H1 (cell line): ENCODE measurements around the gene CRNKL1. TPM values are rescaled to one million over a fixed set of nuclear protein-coding genes. Genes with fewer than 3 reads are reported as not detected.

Experiments
- CTCF ChIA-PET: fragments of 300-600 bp; sonication (Branson Sonifier 250); formaldehyde crosslinking; loops from one replicate; lab custom pipeline; 2021; ENCODE audit not compliant: partially characterized antibody; lab: Charles Lee
- POLR2A ChIA-PET: fragments of 300-600 bp; sonication (Branson Sonifier 250); formaldehyde crosslinking; loops from one replicate; lab custom pipeline; 2021; ENCODE audit warnings: inconsistent platforms; ENCODE audit not compliant: partially characterized antibody; lab: Charles Lee
- DNase-seq, 2 experiments: peaks; one replicate each; pipeline versions ENCODE4 v3.0.0 to v3.0.0-alpha.2; 2010 to 2022; ENCODE audit warnings: low spot score in 2 of 2, low read depth in 1 of 2, mixed read lengths in 1 of 2
- FAIRE-seq: peaks from 2 replicates; lab custom pipeline; 2011; peaks lifted over from hg19 to GRCh38; lab: Jason Lieb, UNC
- H2AFZ ChIP-seq: 2 replicates; pipeline ENCODE4 v1.8.1; 2012; ENCODE audit warnings: low read length, inconsistent platforms
- H2AK5ac ChIP-seq: 2 replicates; pipeline ENCODE4 v1.6.1; 2013; ENCODE audit warnings: low read depth, low read length
- H2BK120ac ChIP-seq: replicated peaks from 2 replicates; pipeline ENCODE3; 2013; ENCODE audit warnings: low read depth, low read length, inconsistent platforms
- H2BK12ac ChIP-seq: 2 replicates; pipeline ENCODE4 v1.6.1; 2013; ENCODE audit warnings: low read depth, low read length
- H2BK15ac ChIP-seq: 2 replicates; pipeline ENCODE4 v1.6.1; 2013; ENCODE audit warnings: low read length
- H2BK20ac ChIP-seq: 2 replicates; pipeline ENCODE4 v1.6.1; 2013; ENCODE audit warnings: low read length
- H2BK5ac ChIP-seq: 2 replicates; pipeline ENCODE4 v1.6.1; 2013; ENCODE audit warnings: low read depth, low read length
- H3K14ac ChIP-seq: 2 replicates; pipeline ENCODE4 v1.6.1; 2013; ENCODE audit warnings: inconsistent platforms; ENCODE audit not compliant: insufficient read length
- H3K18ac ChIP-seq: 2 replicates; pipeline ENCODE4 v1.6.1; 2013; ENCODE audit warnings: low read length; ENCODE audit errors: extremely low read depth
- H3K23ac ChIP-seq: 2 replicates; pipeline ENCODE4 v1.6.1; 2013; ENCODE audit warnings: inconsistent platforms; ENCODE audit not compliant: insufficient read length
- H3K23me2 ChIP-seq: 2 replicates; pipeline ENCODE4 v1.6.1; 2013; ENCODE audit warnings: low read depth, low read length
- H3K27ac ChIP-seq: 2 replicates; pipeline ENCODE4 v1.6.1; 2011; ENCODE audit warnings: low read depth, low read length, inconsistent platforms
- H3K27me3 ChIP-seq, 4 experiments: replicated peaks in 1 of 4; 1 replicate in 1 of 4; 2 replicates in 3 of 4; pipeline versions ENCODE4 v1.6.1 to v1.8.1; 2011 to 2013; ENCODE audit warnings: low read length in 3 of 4, mild to moderate bottlenecking in 3 of 4, inconsistent platforms in 2 of 4, mixed read lengths in 2 of 4, moderate library complexity in 1 of 4; ENCODE audit not compliant: control insufficient read depth in 3 of 4, insufficient read depth in 3 of 4; ENCODE audit errors: extremely low read depth in 1 of 4
- H3K36me3 ChIP-seq, 4 experiments: 2 replicates each; pipeline versions ENCODE4 v1.6.1 to v1.8.1; 2011 to 2013; ENCODE audit warnings: mild to moderate bottlenecking in 4 of 4, low read length in 3 of 4, moderate library complexity in 2 of 4, control low read depth in 1 of 4, inconsistent platforms in 1 of 4; ENCODE audit not compliant: insufficient read depth in 4 of 4, control insufficient read depth in 2 of 4
- H3K4ac ChIP-seq: replicated peaks from 2 replicates; pipeline ENCODE3; 2013; ENCODE audit warnings: low read length, low read depth, mixed read lengths, inconsistent platforms; ENCODE audit not compliant: insufficient read length
- H3K4me1 ChIP-seq, 4 experiments: replicated peaks in 1 of 4; 1 replicate in 1 of 4; 2 replicates in 3 of 4; pipeline versions ENCODE4 v1.6.1 to v1.8.1; 2011 to 2013; ENCODE audit warnings: low read length in 3 of 4, inconsistent platforms in 2 of 4, mixed read lengths in 1 of 4; ENCODE audit not compliant: insufficient read depth in 4 of 4, control insufficient read depth in 3 of 4
- H3K4me2 ChIP-seq, 2 experiments: 2 replicates each; pipeline versions ENCODE4 v1.6.1 to v1.8.1; 2011 to 2013; ENCODE audit warnings: low read depth in 2 of 2, low read length in 2 of 2, control low read depth in 1 of 2, inconsistent platforms in 1 of 2, mild to moderate bottlenecking in 1 of 2; ENCODE audit not compliant: insufficient read depth in 1 of 2
- H3K4me3 ChIP-seq, 4 experiments: fragments of 200-600, 300-600 bp in 1 of 4; sonication (generic), shearing (Covaris generic), sonication (Bioruptor Twin) in 1 of 4; 2 replicates each; pipeline versions ENCODE4 v1.5.1 to v1.8.1; 2011 to 2016; ENCODE audit warnings: low read length in 4 of 4, low read depth in 3 of 4, control low read depth in 2 of 4, inconsistent platforms in 2 of 4, mild to moderate bottlenecking in 2 of 4, mixed read lengths in 1 of 4, moderate library complexity in 1 of 4; ENCODE audit not compliant: insufficient read depth in 2 of 4; ENCODE audit errors: extremely low read depth in 1 of 4
- H3K56ac ChIP-seq: replicated peaks from 2 replicates; pipeline ENCODE3; 2013; ENCODE audit warnings: low read depth, mild to moderate bottlenecking, mixed read lengths, low read length, inconsistent platforms; ENCODE audit not compliant: insufficient read length
- H3K79me1 ChIP-seq: 2 replicates; pipeline ENCODE4 v1.6.1; 2013; ENCODE audit warnings: low read depth, low read length, control low read depth
- H3K79me2 ChIP-seq, 2 experiments: 2 replicates each; pipeline versions ENCODE4 v1.6.1 to v1.8.1; 2012 to 2013; ENCODE audit warnings: low read length in 2 of 2, mild to moderate bottlenecking in 2 of 2, inconsistent platforms in 1 of 2; ENCODE audit not compliant: insufficient read depth in 2 of 2, control insufficient read depth in 1 of 2
- H3K9ac ChIP-seq, 4 experiments: replicated peaks in 1 of 4; 1 replicate in 1 of 4; 2 replicates in 3 of 4; pipeline versions ENCODE4 v1.6.1 to v1.8.1; 2011 to 2013; ENCODE audit warnings: low read depth in 3 of 4, low read length in 3 of 4, control low read depth in 2 of 4, mild to moderate bottlenecking in 2 of 4, moderate library complexity in 2 of 4, inconsistent platforms in 1 of 4; ENCODE audit errors: extremely low read depth in 1 of 4
- H3K9me3 ChIP-seq, 2 experiments: 2 replicates each; pipeline versions ENCODE4 v1.6.1 to v1.8.1; 2012 to 2013; ENCODE audit warnings: mild to moderate bottlenecking in 2 of 2, moderate library complexity in 2 of 2, control low read depth in 1 of 2, inconsistent platforms in 1 of 2, low read depth in 1 of 2, low read length in 1 of 2, mixed read lengths in 1 of 2; ENCODE audit not compliant: insufficient read depth in 2 of 2
- H4K20me1 ChIP-seq, 2 experiments: replicated peaks in 1 of 2; 2 replicates each; pipeline versions ENCODE3 to v1.8.1; 2011 to 2013; ENCODE audit warnings: inconsistent platforms in 2 of 2, low read length in 2 of 2, mild to moderate bottlenecking in 1 of 2; ENCODE audit not compliant: insufficient read depth in 2 of 2, control insufficient read depth in 1 of 2
- H4K5ac ChIP-seq: 2 replicates; pipeline ENCODE4 v1.6.1; 2013; ENCODE audit warnings: low read length, low read depth, mixed read lengths, inconsistent platforms; ENCODE audit not compliant: insufficient read length
- H4K8ac ChIP-seq: 2 replicates; pipeline ENCODE4 v1.8.0; 2013; ENCODE audit warnings: mild to moderate bottlenecking, moderate library complexity, low read length, inconsistent platforms; ENCODE audit not compliant: insufficient read depth; ENCODE audit errors: extremely low read depth
- H4K91ac ChIP-seq: replicated peaks from 2 replicates; pipeline ENCODE3; 2013; ENCODE audit warnings: low read length, mixed read lengths, inconsistent platforms; ENCODE audit not compliant: insufficient read length
- ASH2L ChIP-seq: fragments of 200-600, 300-600 bp; sonication (generic); IDR thresholded peaks from one replicate; pipeline ENCODE4 v1.7.1; 2017; ENCODE audit warnings: low read length
- BRCA1 ChIP-seq: IDR thresholded peaks from 2 replicates; pipeline ENCODE4 v1.6.1; 2012; ENCODE audit warnings: low read depth, low read length, improper control_type of control experiment
- CBX8 ChIP-seq: fragments of 300-800, 300-1000 bp; sonication (generic); IDR thresholded peaks from 2 replicates; pipeline ENCODE4 v1.7.1; 2016; ENCODE audit warnings: low read depth, low read length, borderline replicate concordance
- CHD2 ChIP-seq: IDR thresholded peaks from 2 replicates; pipeline ENCODE4 v1.6.1; 2012; ENCODE audit warnings: low read length, improper control_type of control experiment
- CREB1 ChIP-seq: IDR thresholded peaks from 2 replicates; pipeline ENCODE4 v1.6.1; 2012; ENCODE audit warnings: inconsistent platforms
- JUN ChIP-seq: IDR thresholded peaks from 2 replicates; pipeline ENCODE4 v1.6.1; 2011; ENCODE audit warnings: low read depth, mild to moderate bottlenecking, improper control_type of control experiment, low read length
- KDM1A ChIP-seq: fragments of 200-600, 300-600 bp; sonication (generic); IDR thresholded peaks from 2 replicates; pipeline ENCODE4 v1.7.1; 2016; ENCODE audit warnings: mild to moderate bottlenecking, low read length, borderline replicate concordance
- NRF1 ChIP-seq: IDR thresholded peaks from 2 replicates; pipeline ENCODE4 v1.6.1; 2011; ENCODE audit warnings: mild to moderate bottlenecking, low read depth, low read length, improper control_type of control experiment
- PHF8 ChIP-seq: fragments of 200-600 bp; sonication (generic); conservative IDR thresholded peaks from 2 replicates; pipeline ENCODE4 v1.7.1; 2012; ENCODE audit warnings: low read depth, mild to moderate bottlenecking, inconsistent platforms, low read length, moderate library complexity
- RBBP5 ChIP-seq: IDR thresholded peaks from 2 replicates; pipeline ENCODE4 v1.7.1; 2012; ENCODE audit warnings: low read depth, mild to moderate bottlenecking, inconsistent platforms, low read length, moderate library complexity, borderline replicate concordance
- SIRT6 ChIP-seq: IDR thresholded peaks from one replicate; pipeline ENCODE4 v1.7.1; 2012; ENCODE audit warnings: low read length, inconsistent platforms
- SIX5 ChIP-seq: IDR thresholded peaks from 2 replicates; pipeline ENCODE4 v1.6.1; 2011; ENCODE audit warnings: mild to moderate bottlenecking, low read depth, low read length
- SP4 ChIP-seq: IDR thresholded peaks from 2 replicates; pipeline ENCODE4 v1.6.1; 2012; ENCODE audit warnings: low read length, inconsistent platforms
- SRF ChIP-seq: IDR thresholded peaks from 2 replicates; pipeline ENCODE4 v1.6.1; 2011; ENCODE audit warnings: mild to moderate bottlenecking, low read depth, low read length, moderate library complexity
- TAF7 ChIP-seq: optimal IDR thresholded peaks from 2 replicates; pipeline ENCODE3; 2011; ENCODE audit warnings: low read depth, mild to moderate bottlenecking, inconsistent platforms, low read length, moderate library complexity, borderline replicate concordance
- TBP ChIP-seq: IDR thresholded peaks from 2 replicates; pipeline ENCODE4 v1.6.1; 2011; ENCODE audit warnings: low read depth, low read length, improper control_type of control experiment
- YY1 ChIP-seq: IDR thresholded peaks from 2 replicates; pipeline ENCODE4 v1.6.1; 2011; ENCODE audit warnings: low read depth, mild to moderate bottlenecking, low read length
- WGBS, 2 experiments: shearing (Covaris generic) in 1 of 2; methylation state at CpG; one replicate each; pipeline versions ENCODE4 v1.1.6 to v1.1.7; 2013 to 2015; ENCODE audit warnings: low lambda C conversion rate in 2 of 2, mixed read lengths in 2 of 2, inconsistent platforms in 1 of 2, low coverage in 1 of 2, missing lambda C conversion rate in 1 of 2; ENCODE audit not compliant: insufficient replicate concordance in 2 of 2, insufficient coverage in 1 of 2, insufficient read length in 1 of 2; ENCODE audit errors: extremely low coverage in 1 of 2, missing lambda C conversion rate in 1 of 2; 5-methylcytosine and 5-hydroxymethylcytosine counted together
- polyA plus RNA-seq, 7 experiments: library from polyadenylated mRNA; depleted of rRNA in 3 of 7; stranded (reverse) in 5 of 7; unstranded in 2 of 7; fragments of >200 nt in 5 of 7; fragments of 200-250 nt in 2 of 7; gene quantifications; 1 replicate in 5 of 7; 2 replicates in 1 of 7; 4 replicates in 1 of 7; pipeline versions ENCODE4 v1.2.1 to v1.2.3, GENCODE V29; 2011 to 2013; ENCODE audit warnings: missing spikeins in 2 of 7, mixed read lengths in 2 of 7
- total RNA-seq: library from RNA; stranded (reverse); fragmentation: NEBNext Ultra II Directional; extraction: Animal tissue kit (Norgen Biotek cat#: 25700); gene quantifications from 2 replicates; pipeline ENCODE4 v1.2.1, GENCODE V29; 2021

CRNKL1 gene
- total and polyA plus RNA-seq, 2 of the 8 experiments (the other 6 are each of a cell fraction or from before 2014, with no cell fraction given) = 4.0 to 26.5 TPM

GRCh38 chr20:20092827-20093226 lies 40.6 kb upstream of the CRNKL1 start:
- CTCF ChIA-PET = no interaction called here
- no peak for FAIRE-seq
- no peak overlapping the region for H3K23ac ChIP-seq
- TF ChIP-seq TAF7 (no peak), JUN (no peak), PHF8 (no peak), KDM1A (no peak), TBP (no peak), SP4 (no peak), RBBP5 (no peak), SIX5 (no peak), BRCA1 (no peak), NRF1 (no peak), CBX8 (no peak), ASH2L (no peak), CREB1 (no peak), SRF (no peak), SIRT6 (no peak), CHD2 (no peak), YY1 (no peak)

More at GRCh38 chr20:20092827-20093226, 40.6 kb upstream of the CRNKL1 start:
- POLR2A ChIA-PET = no interaction called here
- H2BK15ac ChIP-seq = no peak overlapping the region
- H3K23me2 ChIP-seq = no peaks in the 10 kb centered on the region
- no peak overlapping the region for H2AFZ ChIP-seq
- no peak overlapping the region for H3K27ac ChIP-seq
- H3K79me1 ChIP-seq = no peaks in the 10 kb centered on the region
- H3K79me2 ChIP-seq = no peaks in the 10 kb centered on the region
- H2AK5ac ChIP-seq = no peak overlapping the region
- H4K8ac ChIP-seq = no peak overlapping the region
- H3K4ac ChIP-seq = no peak overlapping the region
- no peaks in the 10 kb centered on the region for H3K9me3 ChIP-seq
- H2BK12ac ChIP-seq = no peak overlapping the region
- H3K18ac ChIP-seq = no peak overlapping the region
- H2BK5ac ChIP-seq = no peak overlapping the region
- H4K5ac ChIP-seq = no peak overlapping the region
- no peak overlapping the region for H3K4me2 ChIP-seq
- no peaks in the 10 kb centered on the region for H4K20me1 ChIP-seq
- no peaks in the 10 kb centered on the region for H3K4me1 ChIP-seq
- DNase-seq = no peak
- no peak overlapping the region for H3K4me3 ChIP-seq
- WGBS, 2 experiments = 90% methylated on average over 4 of the region's 4 CpGs; no CpG with 5 or more reads in 1 of the 2 experiments
- no peak overlapping the region for H2BK120ac ChIP-seq
- H3K9ac ChIP-seq = no peak overlapping the region
- no peak overlapping the region for H4K91ac ChIP-seq
- H3K27me3 ChIP-seq = no peaks in the 10 kb centered on the region
- no peak overlapping the region for H2BK20ac ChIP-seq
- no peaks in the 10 kb centered on the region for H3K36me3 ChIP-seq
- H3K56ac ChIP-seq = no peak overlapping the region
- no peak overlapping the region for H3K14ac ChIP-seq
